Sigmoid colon (tissue), 4 donors: ENCODE data around the gene AGXT.

Experiments used
- CTCF ChIP-seq, 4 experiments: fragments of 450-650 bp in 3 of 4; fragments of 200-600 bp in 1 of 4; IDR thresholded peaks; one replicate each; pipeline ENCODE4 v1.5.1; 2016 to 2019; ENCODE audit warnings: antibody characterized with exemption in 4 of 4, mild to moderate bottlenecking in 3 of 4, moderate library complexity in 2 of 4
- EP300 ChIP-seq, 4 donors: sonication (generic); formaldehyde crosslinking; IDR thresholded peaks; one replicate each; pipeline ENCODE4 v1.6.1; 2017; ENCODE audit warnings: antibody characterized with exemption in 4 of 4
- POLR2A ChIP-seq, 2 donors: fragments of 450-650 bp; IDR thresholded peaks; one replicate each; pipeline ENCODE4 v1.6.1; 2016; ENCODE audit warnings: antibody characterized with exemption in 2 of 2, mild to moderate bottlenecking in 2 of 2, moderate library complexity in 2 of 2
- POLR2AphosphoS5 ChIP-seq, 4 donors: sonication (generic); formaldehyde crosslinking; IDR thresholded peaks; one replicate each; pipeline ENCODE4 v1.6.1; 2017; ENCODE audit warnings: antibody characterized with exemption in 4 of 4

GRCh38 chr2:240893363-240893844 is 24.8 kb downstream of the AGXT start:
- TF ChIP-seq CTCF (IDR thresholded peaks at IDR 0.05) (no peak), POLR2A (IDR thresholded peaks at IDR 0.05) (no peak), EP300 (IDR thresholded peaks at IDR 0.05) (no peak), POLR2AphosphoS5 (IDR thresholded peaks at IDR 0.05) (no peak)
